Adipose tissue (tissue), 3 donors: Measurements from ENCODE around the gene FGF2. TPM values are rescaled to one million over a fixed set of nuclear protein-coding genes. Genes with fewer than 3 reads are reported as not detected.
A peak's percentile ranks its signal among the peaks of the same experiment; 100 is the strongest.
"Not testable (repeated sequence)": the region's sequence is repeated elsewhere in the genome, so short reads cannot be mapped to it uniquely, and the experiment has no call there.

Experiments used
- H3K27ac ChIP-seq: one replicate; pipeline ENCODE4 v1.5.1; 2013; ENCODE audit warnings: low read depth, low read length
- WGBS, 3 donors: extraction: QIAGEN DNeasy Blood & Tissue Kit; methylation state at CpG; one replicate each; pipeline ENCODE4 v1.1.7; 2013; 5-methylcytosine and 5-hydroxymethylcytosine counted together
- polyA plus RNA-seq, 3 donors: library from polyadenylated mRNA; stranded (reverse); fragments of 200-250 nt; gene quantifications; one replicate each; pipeline ENCODE4 v1.2.3, GENCODE V29; 2013
- donor health status: healthy with polysubstance abuse.
- donor health status: Bipolar disorder and iron deficiency.
- donor health status: healthy.

Gene FGF2
- polyA plus RNA-seq, 3 donors, result 0.46 to 16.7 (median 9.3) TPM

DNA sequence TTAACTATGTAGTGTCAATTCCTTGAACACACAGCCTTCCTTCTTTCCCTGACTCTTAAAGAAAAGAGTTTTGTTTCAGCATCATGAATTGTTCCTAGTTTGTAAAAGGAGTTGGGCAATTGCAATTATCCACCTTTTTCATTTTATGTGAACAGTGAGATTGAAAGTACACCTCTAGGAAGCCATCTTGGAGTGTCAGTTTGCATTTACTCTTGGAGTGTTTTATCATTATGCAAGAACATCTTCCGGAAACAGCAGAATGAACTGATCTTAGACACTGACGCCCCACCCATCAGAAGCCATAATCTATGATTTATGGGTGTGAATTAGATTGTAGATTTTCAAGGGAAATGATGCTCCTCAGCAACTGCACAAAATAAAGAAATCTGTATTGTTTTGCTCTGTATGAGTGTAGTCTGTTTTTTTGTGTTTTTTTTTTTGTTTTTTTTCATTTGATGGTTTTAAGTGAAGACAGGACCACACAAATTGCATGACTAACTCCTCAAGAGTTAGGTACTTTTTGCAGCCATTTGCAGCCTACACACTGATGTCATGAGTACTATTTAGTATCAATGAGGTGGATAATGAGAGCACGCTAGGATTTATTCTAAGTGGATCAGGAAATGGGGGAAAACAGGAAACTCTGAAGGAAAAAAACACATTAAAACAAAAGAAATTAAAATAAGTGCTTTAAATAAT lies 19.5 kb upstream of the FGF2 start:
- 65 to 87% (median 77%) methylated on average over 3 of the region's 3 CpGs for WGBS, 3 donors

DNA sequence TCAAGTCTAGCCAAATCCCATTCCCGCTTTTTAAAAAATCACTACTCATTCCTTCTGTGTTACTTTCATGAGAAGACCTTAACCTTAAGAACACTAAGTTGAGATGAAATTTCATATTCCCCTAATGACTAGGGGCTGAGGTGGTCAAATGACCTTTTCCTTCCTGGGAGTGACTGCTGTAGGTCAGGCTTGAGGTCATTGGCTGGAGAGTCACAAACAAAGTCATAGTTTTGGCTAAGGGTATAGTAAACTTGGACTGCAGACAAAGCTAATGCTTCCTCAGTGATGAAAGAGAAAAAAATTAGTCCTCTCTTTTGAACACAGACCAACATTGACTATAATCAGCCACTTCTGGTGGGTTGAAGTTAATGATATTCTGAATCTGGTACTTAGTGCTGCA lies 16.0 kb upstream of the FGF2 start:
- 59 to 85% (median 69%) methylated on average over 1 of the region's 1 CpG for WGBS, 3 donors
- H3K27ac ChIP-seq, result no peak overlapping the region

More for the DNA sequence above, 19.5 kb upstream of the FGF2 start:
- no peak overlapping the region for H3K27ac ChIP-seq

- WGBS, 3 donors, result 91 to 94% methylated on average over 11 to 26 of the region's 32 CpGs; no CpG with 5 or more reads in 1 of the 3 donors
- H3K27ac ChIP-seq, result not testable (repeated sequence)
Measured at GRCh38 chr4:122811781-122812180, 14.8 kb upstream of the FGF2 start.

DNA sequence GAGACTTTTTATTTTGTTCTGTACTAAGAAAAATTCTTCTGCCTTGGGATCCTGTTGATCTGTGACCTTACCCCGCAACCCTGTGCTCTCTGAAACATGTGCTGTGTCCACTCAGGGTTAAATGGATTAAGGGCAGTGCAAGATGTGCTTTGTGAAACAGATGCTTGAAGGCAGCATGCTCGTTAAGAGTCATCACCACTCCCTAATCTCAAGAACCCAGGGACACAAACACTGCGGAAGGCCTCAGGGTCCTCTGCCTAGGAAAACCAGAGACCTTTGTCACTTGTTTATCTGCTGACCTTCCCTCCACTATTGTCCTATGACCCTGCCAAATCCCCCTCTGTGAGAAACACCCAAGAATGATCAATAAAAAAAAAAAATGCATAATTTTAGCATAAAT lies 13.8 kb upstream of the FGF2 start:
- H3K27ac ChIP-seq, result not testable (repeated sequence)
- WGBS, 3 donors, result 57 to 89% (median 63%) methylated on average over 2 to 3 of the region's 3 CpGs

GRCh38 chr4:122814426-122814825 lies 12.2 kb upstream of the FGF2 start:
- WGBS, 3 donors, result 79 to 90% (median 85%) methylated on average over 2 of the region's 2 CpGs
- H3K27ac ChIP-seq, result no peak overlapping the region

DNA sequence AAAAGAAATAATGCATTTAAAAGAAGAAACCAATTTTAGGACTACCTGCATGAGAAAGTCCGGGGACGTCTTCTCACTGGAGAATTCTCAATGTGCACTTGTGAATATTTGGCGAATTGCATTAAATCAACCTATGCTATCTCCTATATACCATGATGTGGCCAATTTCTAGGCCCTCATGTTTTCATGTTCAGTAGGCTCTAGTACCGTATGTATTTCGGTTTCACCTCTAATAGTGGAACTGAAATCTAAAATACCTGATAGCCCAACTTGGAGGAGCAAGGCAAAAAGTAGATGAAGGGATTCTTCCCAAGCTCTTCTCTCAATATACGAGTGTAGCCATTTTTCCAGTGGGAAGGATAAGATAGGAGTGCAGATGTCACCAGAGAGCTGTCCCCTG lies 11.4 kb upstream of the FGF2 start:
- WGBS, 3 donors, result 93 to 96% (median 95%) methylated on average over 6 of the region's 6 CpGs
- no peak overlapping the region for H3K27ac ChIP-seq

DNA sequence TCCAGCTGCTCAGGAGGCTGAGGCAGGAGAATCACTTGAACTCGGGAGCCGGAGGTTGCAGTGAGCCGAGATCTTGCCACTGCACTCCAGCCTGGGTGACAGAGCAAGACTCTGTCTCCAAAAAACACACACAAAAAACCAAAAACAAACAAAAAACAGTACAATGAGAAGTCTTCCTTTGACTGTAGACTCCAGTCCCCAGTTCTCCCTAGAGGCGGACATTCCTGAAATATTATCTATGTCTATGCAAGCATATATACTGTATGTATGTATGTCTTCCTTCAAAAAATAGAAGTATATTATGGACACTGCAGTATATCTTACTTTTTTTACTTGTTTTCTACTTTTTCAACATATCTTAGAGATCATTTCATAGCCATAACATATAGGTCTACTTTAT lies 10.2 kb upstream of the FGF2 start:
- 94 to 98% (median 96%) methylated on average over 4 of the region's 4 CpGs for WGBS, 3 donors
- H3K27ac ChIP-seq, result no peak overlapping the region

DNA sequence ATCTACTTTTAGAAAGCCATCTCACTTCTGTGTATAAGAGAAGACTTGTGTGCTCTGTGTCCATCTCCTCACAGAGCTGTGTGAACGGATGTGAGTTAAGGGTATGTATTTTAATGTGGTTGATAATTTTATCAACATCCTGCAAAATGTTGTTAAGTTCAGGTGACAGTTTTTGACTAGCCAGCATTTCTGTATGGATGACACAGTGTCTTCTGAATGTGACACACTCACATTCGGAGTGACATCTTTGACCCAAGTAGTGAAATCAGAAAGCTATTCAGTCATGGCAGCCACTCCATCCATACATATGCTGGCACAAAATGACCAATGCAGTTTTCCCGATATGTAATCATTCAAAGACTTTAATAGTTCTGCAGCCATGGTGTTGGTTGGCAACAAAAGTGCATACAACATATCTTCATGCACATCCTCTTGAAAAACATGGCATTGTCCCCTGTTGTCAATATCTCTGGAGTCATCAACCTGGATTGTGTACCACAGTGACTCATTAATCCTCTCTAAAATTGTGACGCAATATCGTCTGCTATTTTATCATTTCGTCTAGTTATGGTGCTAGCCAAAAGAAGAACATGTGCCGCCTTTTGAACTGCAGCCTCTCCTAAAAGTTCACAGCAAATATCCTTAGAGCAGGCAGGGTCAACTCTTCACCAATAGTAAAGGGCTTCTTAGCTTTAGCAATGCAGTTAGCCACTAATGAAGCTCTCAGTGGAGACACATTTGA lies 6.8 kb upstream of the FGF2 start:
- 78 to 87% (median 85%) methylated on average over 7 of the region's 7 CpGs for WGBS, 3 donors
- H3K27ac ChIP-seq, result no peak overlapping the region

DNA sequence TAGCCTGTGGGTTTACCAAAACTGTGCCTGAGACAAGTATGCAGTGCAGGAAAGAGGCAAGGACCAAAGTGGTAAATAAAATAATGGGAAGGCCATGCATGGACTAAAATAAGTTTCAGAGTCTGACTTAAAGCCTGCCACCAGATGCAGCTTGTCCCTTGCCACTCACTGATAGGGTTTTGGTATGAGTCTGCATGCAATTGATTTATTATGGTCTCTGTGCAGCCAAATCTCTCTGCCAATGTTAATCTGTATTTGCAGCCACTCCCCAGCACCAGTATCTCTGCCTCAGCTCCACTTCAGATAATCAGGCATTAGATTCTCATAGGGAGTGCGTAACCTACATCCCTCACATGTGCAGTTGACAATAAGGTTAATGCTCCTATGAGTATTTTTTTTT lies 5.5 kb upstream of the FGF2 start:
- 85 to 100% (median 92%) methylated on average over 1 of the region's 1 CpG for WGBS, 3 donors
- H3K27ac ChIP-seq, result no peak overlapping the region

DNA sequence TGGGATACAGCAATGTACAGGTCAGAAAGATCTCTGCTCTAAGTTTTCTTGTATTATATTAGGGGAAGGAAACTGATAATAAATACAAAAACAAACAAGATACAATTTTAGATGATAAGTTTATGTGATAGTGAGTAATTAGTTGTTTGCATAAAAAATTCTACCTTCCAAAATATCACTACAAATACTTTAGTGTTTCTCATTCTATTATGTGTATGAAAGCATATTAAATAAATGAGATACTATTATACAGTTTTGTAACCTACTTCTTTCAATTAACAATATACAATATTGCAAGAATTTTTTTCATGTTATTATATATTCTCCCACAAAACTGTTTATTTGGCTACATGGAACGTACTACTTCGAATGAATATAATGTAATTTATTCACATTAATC lies 4.2 kb upstream of the FGF2 start:
- H3K27ac ChIP-seq, result no peak overlapping the region
- WGBS, 3 donors, result 88 to 97% (median 95%) methylated on average over 2 of the region's 2 CpGs

DNA sequence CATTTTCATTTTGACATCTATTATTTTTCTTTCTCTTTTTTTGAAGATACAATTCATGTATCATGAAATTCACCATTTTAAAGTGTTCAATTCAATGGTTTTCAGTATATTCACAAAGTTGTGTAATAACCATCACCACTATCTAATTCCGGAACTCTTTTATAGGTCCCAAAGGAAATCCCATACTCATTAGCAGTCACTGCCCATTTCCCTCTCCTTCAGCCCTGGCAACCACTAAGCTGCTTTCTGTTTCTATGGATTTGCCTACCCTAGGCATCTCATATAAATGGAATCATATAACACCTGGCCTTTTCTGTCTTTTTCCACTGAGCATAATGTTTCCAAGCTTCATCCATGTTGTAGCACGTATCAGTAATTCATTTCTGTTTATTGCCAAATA lies 3.2 kb upstream of the FGF2 start:
- no peak overlapping the region for H3K27ac ChIP-seq
- 53 to 80% (median 73%) methylated on average over 2 of the region's 2 CpGs for WGBS, 3 donors

DNA sequence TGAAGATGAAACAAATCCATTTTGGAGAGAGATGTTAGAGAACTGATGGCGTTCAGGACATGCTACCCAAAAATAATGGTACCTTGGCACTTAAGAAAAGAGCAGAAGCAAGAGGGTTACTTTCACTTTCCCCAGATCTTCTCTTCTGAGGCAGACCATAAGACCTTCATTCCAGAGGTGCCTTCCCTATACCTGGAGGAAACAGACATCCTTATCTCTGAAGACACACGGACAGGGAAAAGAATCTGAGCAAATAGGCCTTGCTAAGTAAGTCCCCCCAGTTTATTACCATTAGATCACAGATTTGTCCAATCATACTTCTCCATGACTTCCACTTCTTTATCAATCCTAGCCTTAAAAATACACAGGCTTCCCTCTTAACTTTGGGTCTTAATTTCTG lies 2.0 kb upstream of the FGF2 start:
- no peak overlapping the region for H3K27ac ChIP-seq
- WGBS, 3 donors, result 69 to 82% (median 73%) methylated on average over 2 of the region's 2 CpGs

DNA sequence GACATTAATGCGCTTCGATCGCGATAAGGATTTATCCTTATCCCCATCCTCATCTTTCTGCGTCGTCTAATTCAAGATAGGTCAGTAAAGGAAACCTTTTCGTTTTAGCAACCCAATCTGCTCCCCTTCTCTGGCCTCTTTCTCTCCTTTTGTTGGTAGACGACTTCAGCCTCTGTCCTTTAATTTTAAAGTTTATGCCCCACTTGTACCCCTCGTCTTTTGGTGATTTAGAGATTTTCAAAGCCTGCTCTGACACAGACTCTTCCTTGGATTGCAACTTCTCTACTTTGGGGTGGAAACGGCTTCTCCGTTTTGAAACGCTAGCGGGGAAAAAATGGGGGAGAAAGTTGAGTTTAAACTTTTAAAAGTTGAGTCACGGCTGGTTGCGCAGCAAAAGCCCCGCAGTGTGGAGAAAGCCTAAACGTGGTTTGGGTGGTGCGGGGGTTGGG lies 528 bp upstream of the FGF2 start:
- WGBS, 3 donors, result 36 to 47% (median 37%) methylated on average over 18 of the region's 18 CpGs
- H3K27ac ChIP-seq, result peak overlapping the region; percentile 15

- WGBS, 3 donors, result 0 to 2% (median 1%) methylated on average over 42 to 57 of the region's 57 CpGs
Measured at GRCh38 chr4:122827258-122827878, 737 bp downstream of the FGF2 start.

DNA sequence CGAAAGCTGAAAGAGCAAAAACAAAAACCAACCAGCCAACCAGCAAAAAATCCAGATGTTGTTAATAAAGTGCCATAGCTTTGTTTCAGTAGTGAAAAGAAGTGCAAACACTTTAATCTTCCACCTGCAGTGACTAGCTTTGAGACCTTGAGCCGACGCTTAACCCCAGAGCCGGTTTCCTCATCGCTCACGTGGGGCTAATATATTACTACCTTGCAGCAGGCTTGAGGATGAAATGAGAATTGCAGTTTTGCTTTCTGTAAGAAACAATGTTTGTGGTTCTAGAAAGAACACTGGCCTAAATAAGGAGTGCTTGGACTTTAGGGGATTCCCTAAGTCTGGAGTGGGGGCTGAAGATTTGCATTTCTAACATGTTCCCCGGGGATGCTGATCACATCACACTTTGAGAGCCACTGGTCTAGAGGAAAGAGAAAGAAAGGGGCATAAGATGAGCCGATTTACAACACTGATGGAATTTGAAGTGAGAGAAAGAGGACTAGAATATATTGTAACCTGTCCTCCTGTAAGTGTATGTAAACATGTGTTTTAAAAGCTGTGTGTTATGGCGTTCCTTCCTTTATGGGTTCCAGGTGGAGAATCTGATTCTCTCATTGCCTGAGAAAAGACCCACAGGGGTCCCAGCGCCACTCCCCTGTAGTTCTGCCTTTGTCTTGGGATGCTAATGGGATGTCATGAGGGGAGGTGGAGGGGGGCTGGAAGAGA lies 1.4 kb downstream of the FGF2 start:
- WGBS, 3 donors, result 15 to 16% (median 15%) methylated on average over 10 of the region's 10 CpGs

More at GRCh38 chr4:122827258-122827878, 737 bp downstream of the FGF2 start:
- H3K27ac ChIP-seq, result peak overlapping the region; percentile 15

GRCh38 chr4:122830426-122831095 lies 3.9 kb downstream of the FGF2 start:
- 68 to 72% (median 69%) methylated on average over 5 of the region's 5 CpGs for WGBS, 3 donors
- no peak overlapping the region for H3K27ac ChIP-seq

More for the DNA sequence above, 1.4 kb downstream of the FGF2 start:
- H3K27ac ChIP-seq, result no peak overlapping the region

DNA sequence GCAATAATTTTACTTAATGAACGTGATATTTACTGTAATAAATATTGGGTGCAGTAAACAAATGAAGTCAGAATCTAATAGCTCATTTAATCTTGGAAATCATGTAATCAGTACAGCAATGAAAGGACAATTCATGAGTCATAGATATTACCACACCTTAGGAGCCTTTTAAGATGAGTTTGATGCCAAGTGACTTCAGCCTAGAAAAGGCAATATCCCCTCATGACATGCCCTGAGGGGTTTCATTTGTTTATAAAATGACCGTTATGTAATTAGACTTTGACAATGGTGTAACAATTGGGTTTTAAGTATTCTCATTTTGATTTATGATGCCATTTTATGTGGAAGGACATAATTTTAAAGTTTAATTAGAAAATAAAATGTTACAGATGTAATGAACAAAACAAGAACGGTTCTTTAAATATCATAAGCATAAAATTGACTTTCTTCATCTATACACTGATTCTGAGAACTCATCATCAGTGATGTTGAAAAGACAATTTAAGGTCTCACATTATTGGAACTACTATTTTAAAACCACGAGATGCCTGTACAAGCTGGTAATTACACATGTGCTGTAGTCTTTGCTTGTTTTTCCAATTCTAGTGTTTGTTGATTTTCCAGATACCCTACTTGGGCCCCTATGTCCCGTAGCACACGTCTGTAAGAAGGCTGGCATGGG lies 5.0 kb downstream of the FGF2 start:
- no peak overlapping the region for H3K27ac ChIP-seq
- WGBS, 3 donors, result 71 to 78% (median 72%) methylated on average over 6 of the region's 6 CpGs

- WGBS, 3 donors, result 96 to 100% (median 97%) methylated on average over 1 of the region's 1 CpG
Measured at GRCh38 chr4:122832732-122833131, 6.1 kb downstream of the FGF2 start.

More at GRCh38 chr4:122832732-122833131, 6.1 kb downstream of the FGF2 start:
- H3K27ac ChIP-seq, result no peak overlapping the region
